Liver (tissue), 9 donors: ENCODE results near the gene OPHN1. TPM values are rescaled to one million over a fixed set of nuclear protein-coding genes. Genes with fewer than 3 reads are reported as not detected.

Source experiments
- DNase-seq: peaks from one replicate; pipeline ENCODE4 v3.0.0-alpha.2; 2017; ENCODE audit warnings: low spot score
- H3K27ac ChIP-seq, 2 donors: one replicate each; pipeline ENCODE4 v1.7.0; 2013; ENCODE audit warnings: inconsistent platforms in 2 of 2, low read length in 2 of 2, control low read depth in 1 of 2, low read depth in 1 of 2, mild to moderate bottlenecking in 1 of 2
- H3K27me3 ChIP-seq, 4 donors: one replicate each; pipeline versions ENCODE4 v1.6.1 to v1.7.0; 2013; ENCODE audit warnings: low read length in 3 of 4, inconsistent platforms in 1 of 4, mild to moderate bottlenecking in 1 of 4, moderate library complexity in 1 of 4; ENCODE audit not compliant: control insufficient read depth in 4 of 4, insufficient read depth in 4 of 4
- H3K36me3 ChIP-seq, 4 donors: one replicate each; pipeline versions ENCODE4 v1.6.1 to v1.7.0; 2013; ENCODE audit warnings: low read length in 3 of 4, mild to moderate bottlenecking in 3 of 4, low read depth in 1 of 4, moderate library complexity in 1 of 4; ENCODE audit not compliant: control insufficient read depth in 4 of 4, insufficient read depth in 3 of 4
- H3K4me1 ChIP-seq, 4 donors: one replicate each; pipeline versions ENCODE4 v1.6.1 to v1.7.0; 2013; ENCODE audit warnings: low read length in 3 of 4, mild to moderate bottlenecking in 3 of 4, moderate library complexity in 1 of 4; ENCODE audit not compliant: control insufficient read depth in 4 of 4, insufficient read depth in 4 of 4
- H3K4me3 ChIP-seq, 3 donors: one replicate each; pipeline versions ENCODE4 v1.6.1 to v1.7.0; 2013; ENCODE audit warnings: low read length in 3 of 3, control low read depth in 1 of 3, low read depth in 1 of 3, mild to moderate bottlenecking in 1 of 3
- H3K9ac ChIP-seq, 2 donors: one replicate each; pipeline ENCODE4 v1.7.0; 2013; ENCODE audit warnings: low read length in 2 of 2, mild to moderate bottlenecking in 2 of 2, moderate library complexity in 2 of 2, control low read depth in 1 of 2, low read depth in 1 of 2
- H3K9me3 ChIP-seq, 4 donors: one replicate each; pipeline versions ENCODE4 v1.6.1 to v1.7.0; 2013; ENCODE audit warnings: low read length in 3 of 4; ENCODE audit not compliant: control insufficient read depth in 4 of 4
- CTCF ChIP-seq: fragments of 150-350 bp; IDR thresholded peaks from 2 replicates; pipeline ENCODE4 v1.5.1; 2017; ENCODE audit warnings: improper control_type of control experiment, low read depth, low read length; ENCODE audit not compliant: missing input control
- EGR1 ChIP-seq, 2 donors: IDR thresholded peaks; 2 replicates each; pipeline ENCODE4 v1.6.1; 2016 to 2018; ENCODE audit warnings: antibody characterized with exemption in 2 of 2, low read depth in 2 of 2
- FOXA1 ChIP-seq: IDR thresholded peaks from 2 replicates; pipeline ENCODE4 v1.6.1; 2016; ENCODE audit warnings: antibody characterized with exemption
- FOXA2 ChIP-seq: IDR thresholded peaks from 2 replicates; pipeline ENCODE4 v1.6.1; 2016; ENCODE audit warnings: antibody characterized with exemption
- GABPA ChIP-seq, 2 donors: IDR thresholded peaks in 1 of 2; conservative IDR thresholded peaks in 1 of 2; 2 replicates each; pipeline ENCODE4 v1.6.1; 2016; ENCODE audit warnings: antibody characterized with exemption in 2 of 2, mild to moderate bottlenecking in 1 of 2, moderate library complexity in 1 of 2
- HNF4A ChIP-seq, 2 donors: conservative IDR thresholded peaks; 2 replicates each; pipeline ENCODE4 v1.6.1; 2016; ENCODE audit warnings: antibody characterized with exemption in 2 of 2, mild to moderate bottlenecking in 2 of 2
- HNF4G ChIP-seq: IDR thresholded peaks from 2 replicates; pipeline ENCODE4 v1.6.1; 2016; ENCODE audit warnings: antibody characterized with exemption
- JUND ChIP-seq, 2 donors: IDR thresholded peaks; 2 replicates each; pipeline ENCODE4 v1.6.1; 2016; ENCODE audit warnings: antibody characterized with exemption in 2 of 2
- MAX ChIP-seq: IDR thresholded peaks from 2 replicates; pipeline ENCODE4 v1.6.1; 2016; ENCODE audit warnings: antibody characterized with exemption
- NR2F2 ChIP-seq: IDR thresholded peaks from 2 replicates; pipeline ENCODE4 v1.6.1; 2016; ENCODE audit warnings: antibody characterized with exemption
- RAD21 ChIP-seq, 2 donors: IDR thresholded peaks; 2 replicates each; pipeline ENCODE4 v1.6.1; 2016; ENCODE audit warnings: antibody characterized with exemption in 2 of 2, mild to moderate bottlenecking in 2 of 2
- REST ChIP-seq: IDR thresholded peaks from 2 replicates; pipeline ENCODE4 v1.6.1; 2016; ENCODE audit warnings: antibody characterized with exemption, mild to moderate bottlenecking
- SP1 ChIP-seq: IDR thresholded peaks from 2 replicates; pipeline ENCODE4 v1.6.1; 2018; ENCODE audit warnings: antibody characterized with exemption, mild to moderate bottlenecking
- TAF1 ChIP-seq: conservative IDR thresholded peaks from 2 replicates; pipeline ENCODE4 v1.6.1; 2016; ENCODE audit warnings: antibody characterized with exemption, mild to moderate bottlenecking
- YY1 ChIP-seq: IDR thresholded peaks from 2 replicates; pipeline ENCODE4 v1.6.1; 2016; ENCODE audit warnings: antibody characterized with exemption, mild to moderate bottlenecking
- WGBS: extraction: QIAGEN DNeasy Blood & Tissue Kit; methylation state at CpG from one replicate; pipeline ENCODE4 v1.1.7; 2013; 5-methylcytosine and 5-hydroxymethylcytosine counted together
- polyA plus RNA-seq, 2 donors: library from polyadenylated mRNA; stranded (reverse) in 1 of 2; unstranded in 1 of 2; fragments of 200-250 nt in 1 of 2; fragments of >200 nt in 1 of 2; fragmentation: Nextera tagmentation in 1 of 2; extraction: Ambion mirVana in 1 of 2; gene quantifications; one replicate each; pipeline versions ENCODE4 v1.2.1 to v1.2.3, GENCODE V29; 2013 to 2015
- total RNA-seq, 2 donors: library from RNA; depleted of rRNA; stranded (reverse); fragments of >200 nt; gene quantifications; one replicate each; pipeline ENCODE4 v1.2.3, GENCODE V29; 2014
- TF ChIP-seq, protein P1 (sequence below): IDR thresholded peaks from 2 replicates; pipeline ENCODE4 v1.6.1; 2016; ENCODE audit warnings: antibody characterized with exemption
- TF ChIP-seq, protein P2 (sequence below): IDR thresholded peaks from 2 replicates; pipeline ENCODE4 v1.6.1; 2016; ENCODE audit warnings: antibody characterized with exemption
- donor health status: healthy.
- donor health status: healthy.
- donor health status: healthy.
- donor health status: healthy.
- donor health status: healthy.

OPHN1 gene
- total and polyA plus RNA-seq, 4 donors = 0.17 to 1.2 (median 0.60) TPM

DNA sequence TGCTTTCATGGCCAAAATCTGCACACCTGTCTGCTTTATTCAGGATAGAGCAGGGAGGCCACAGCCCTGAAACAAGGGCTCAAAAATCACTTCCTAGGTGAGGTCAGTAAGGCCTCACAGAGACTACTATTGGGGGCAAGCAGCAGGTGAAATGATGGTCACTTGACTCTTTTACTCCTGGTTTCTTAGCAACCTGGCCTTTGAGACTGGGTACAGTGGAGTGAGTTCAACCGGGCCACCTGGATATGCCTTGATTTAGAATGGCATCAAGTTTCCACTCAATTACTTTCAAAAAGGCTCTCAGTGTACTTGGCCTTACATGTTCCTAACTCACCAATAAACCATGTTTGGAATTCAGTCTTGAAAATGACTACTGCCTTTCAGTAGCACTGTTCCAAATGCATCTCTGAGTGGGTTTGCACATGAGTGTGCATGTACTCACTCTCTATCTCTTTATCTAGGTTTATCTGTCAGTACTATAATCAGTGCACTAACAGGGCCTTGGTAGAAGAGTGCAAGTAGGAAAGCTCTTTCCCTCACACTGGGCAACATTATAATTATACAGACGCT is 388.2 kb downstream of the OPHN1 start (continued):
- TF ChIP-seq CTCF (no peak), YY1 (no peak), HNF4A (conservative IDR thresholded peaks at IDR 0.05) (no peak), SP1 (no peak)

GRCh38 chrX:68043713-68044438 is 389.4 kb downstream of the OPHN1 start:
- no peak overlapping the region for H3K9ac ChIP-seq
- no peaks in the 10 kb centered on the region for H3K27me3 ChIP-seq
- no peak overlapping the region for H3K4me3 ChIP-seq
- no peak for DNase-seq
- H3K36me3 ChIP-seq = no peaks in the 10 kb centered on the region
- H3K9me3 ChIP-seq = no peaks in the 10 kb centered on the region
- TF ChIP-seq FOXA2 (no peak), HNF4G (no peak), TAF1 (no peak), FOXA1 (no peak), YY1 (no peak), CTCF (no peak), EGR1 (IDR thresholded peaks at IDR 0.05; ENCODE audit: low read depth in 2 of 2) (no peak), RAD21 (IDR thresholded peaks at IDR 0.05) (no peak), REST (no peak), MAX (no peak), GABPA (IDR thresholded peaks at IDR 0.05 in 1 of 2, conservative IDR thresholded peaks at IDR 0.05 in 1 of 2) (no peak), HNF4A (conservative IDR thresholded peaks at IDR 0.05) (no peak), JUND (IDR thresholded peaks at IDR 0.05) (no peak), NR2F2 (no peak)
- TF ChIP-seq, protein P1, sequence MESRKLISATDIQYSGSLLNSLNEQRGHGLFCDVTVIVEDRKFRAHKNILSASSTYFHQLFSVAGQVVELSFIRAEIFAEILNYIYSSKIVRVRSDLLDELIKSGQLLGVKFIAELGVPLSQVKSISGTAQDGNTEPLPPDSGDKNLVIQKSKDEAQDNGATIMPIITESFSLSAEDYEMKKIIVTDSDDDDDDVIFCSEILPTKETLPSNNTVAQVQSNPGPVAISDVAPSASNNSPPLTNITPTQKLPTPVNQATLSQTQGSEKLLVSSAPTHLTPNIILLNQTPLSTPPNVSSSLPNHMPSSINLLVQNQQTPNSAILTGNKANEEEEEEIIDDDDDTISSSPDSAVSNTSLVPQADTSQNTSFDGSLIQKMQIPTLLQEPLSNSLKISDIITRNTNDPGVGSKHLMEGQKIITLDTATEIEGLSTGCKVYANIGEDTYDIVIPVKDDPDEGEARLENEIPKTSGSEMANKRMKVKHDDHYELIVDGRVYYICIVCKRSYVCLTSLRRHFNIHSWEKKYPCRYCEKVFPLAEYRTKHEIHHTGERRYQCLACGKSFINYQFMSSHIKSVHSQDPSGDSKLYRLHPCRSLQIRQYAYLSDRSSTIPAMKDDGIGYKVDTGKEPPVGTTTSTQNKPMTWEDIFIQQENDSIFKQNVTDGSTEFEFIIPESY = no peak
- TF ChIP-seq, protein P2, sequence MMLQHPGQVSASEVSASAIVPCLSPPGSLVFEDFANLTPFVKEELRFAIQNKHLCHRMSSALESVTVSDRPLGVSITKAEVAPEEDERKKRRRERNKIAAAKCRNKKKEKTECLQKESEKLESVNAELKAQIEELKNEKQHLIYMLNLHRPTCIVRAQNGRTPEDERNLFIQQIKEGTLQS = no peak
- H3K27ac ChIP-seq = no peak overlapping the region
- 90% methylated on average over 1 of the region's 1 CpG for WGBS
- no peaks in the 10 kb centered on the region for H3K4me1 ChIP-seq
